Peyer's patch (tissue), 4 donors: ENCODE measurements around the gene C22orf31. TPM values are rescaled to one million over a fixed set of nuclear protein-coding genes. Genes with fewer than 3 reads are reported as not detected.

Source experiments
- DNase-seq, 3 donors: peaks; one replicate each; pipeline ENCODE4 v3.0.0-alpha.2; 2017 to 2019
- H3K27ac ChIP-seq, 4 donors: fragments of 200-600 bp; sonication (generic); one replicate each; pipeline ENCODE4 v1.5.1; 2016 to 2019
- H3K27me3 ChIP-seq, 2 donors: fragments of 200-600 bp; sonication (generic); one replicate each; pipeline ENCODE4 v1.5.1; 2019
- H3K36me3 ChIP-seq, 3 donors: fragments of 200-600 bp; sonication (generic); one replicate each; pipeline ENCODE4 v1.5.1; 2016 to 2019
- H3K4me1 ChIP-seq, 4 donors: fragments of 200-600 bp; sonication (generic); one replicate each; pipeline ENCODE4 v1.5.1; 2016 to 2019
- H3K4me3 ChIP-seq, 4 donors: fragments of 200-600 bp; sonication (generic); 1 replicate in 3 of 4; 2 replicates in 1 of 4; pipeline ENCODE4 v1.5.1; 2016 to 2019; ENCODE audit warnings: mild to moderate bottlenecking in 1 of 4
- H3K9me3 ChIP-seq, 4 donors: fragments of 200-600 bp; sonication (generic); one replicate each; pipeline ENCODE4 v1.5.1; 2016 to 2019; ENCODE audit warnings: mild to moderate bottlenecking in 1 of 4
- POLR2A ChIP-seq, 2 donors: fragments of 450-650 bp; IDR thresholded peaks; one replicate each; pipeline ENCODE4 v1.5.1; 2017; ENCODE audit warnings: antibody characterized with exemption in 2 of 2, mild to moderate bottlenecking in 2 of 2, moderate library complexity in 2 of 2
- total RNA-seq, 4 donors: library from RNA; depleted of rRNA; stranded (reverse); fragments of >200 nt; gene quantifications; one replicate each; pipeline ENCODE4 v1.1.0, GENCODE V29; 2016
- TF ChIP-seq, protein P1 (sequence below), 6 experiments: fragments of 450-650 bp in 4 of 6; fragments of 200-600 bp in 2 of 6; sonication (generic) in 1 of 6; IDR thresholded peaks; one replicate each; pipeline ENCODE4 v1.5.1; 2017 to 2019; ENCODE audit warnings: antibody characterized with exemption in 6 of 6, mild to moderate bottlenecking in 3 of 6, moderate library complexity in 1 of 6

The C22orf31 gene
- total RNA-seq, 4 donors from 2014 or later: not detected

DNA sequence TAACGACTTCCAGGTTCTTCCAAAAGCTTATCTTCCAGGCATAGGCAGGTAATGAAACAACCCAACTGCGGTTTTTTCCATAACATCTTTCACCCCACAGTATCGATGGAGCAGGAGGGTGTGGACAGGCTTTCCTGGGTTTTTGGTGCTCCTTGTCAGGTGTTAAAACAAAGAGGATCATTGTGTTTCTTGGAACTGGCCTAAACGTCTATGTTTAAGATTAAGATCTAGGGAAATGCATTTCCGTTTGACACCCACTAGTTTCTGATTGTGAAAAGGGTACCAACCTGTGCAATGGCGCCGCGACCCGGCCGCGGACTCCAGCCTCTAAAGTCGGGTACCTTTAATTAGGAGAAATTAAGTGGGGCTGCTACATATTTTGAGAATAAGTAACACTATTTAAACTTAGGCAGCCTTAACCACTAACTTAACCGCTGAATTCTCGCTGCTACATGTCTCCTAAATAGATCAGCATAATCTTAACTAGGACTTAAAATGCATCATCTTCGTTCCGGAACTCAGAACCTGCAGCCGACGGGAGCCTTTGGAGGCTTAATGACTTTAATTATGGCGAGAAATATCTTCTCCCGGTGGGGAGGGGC, 31.5 kb downstream of the C22orf31 start:
- Histone ChIP-seq H3K9me3 (no peaks in the 10 kb centered on the region), H3K27ac (peak overlapping the region in 3 of 4 donors; percentile 66 to 81 (median 78)), H3K27me3 (no peaks in the 10 kb centered on the region), H3K36me3 (no peaks in the 10 kb centered on the region), H3K4me3 (peak overlapping the region in 3 of 4 donors; percentile 14 to 58 (median 57)), H3K4me1 (peaks cover 0 to 38% (median 0%) of the 10 kb centered on the region in 4 donors)
- TF ChIP-seq POLR2A (IDR thresholded peaks at IDR 0.05): no peak
- TF ChIP-seq, protein P1, sequence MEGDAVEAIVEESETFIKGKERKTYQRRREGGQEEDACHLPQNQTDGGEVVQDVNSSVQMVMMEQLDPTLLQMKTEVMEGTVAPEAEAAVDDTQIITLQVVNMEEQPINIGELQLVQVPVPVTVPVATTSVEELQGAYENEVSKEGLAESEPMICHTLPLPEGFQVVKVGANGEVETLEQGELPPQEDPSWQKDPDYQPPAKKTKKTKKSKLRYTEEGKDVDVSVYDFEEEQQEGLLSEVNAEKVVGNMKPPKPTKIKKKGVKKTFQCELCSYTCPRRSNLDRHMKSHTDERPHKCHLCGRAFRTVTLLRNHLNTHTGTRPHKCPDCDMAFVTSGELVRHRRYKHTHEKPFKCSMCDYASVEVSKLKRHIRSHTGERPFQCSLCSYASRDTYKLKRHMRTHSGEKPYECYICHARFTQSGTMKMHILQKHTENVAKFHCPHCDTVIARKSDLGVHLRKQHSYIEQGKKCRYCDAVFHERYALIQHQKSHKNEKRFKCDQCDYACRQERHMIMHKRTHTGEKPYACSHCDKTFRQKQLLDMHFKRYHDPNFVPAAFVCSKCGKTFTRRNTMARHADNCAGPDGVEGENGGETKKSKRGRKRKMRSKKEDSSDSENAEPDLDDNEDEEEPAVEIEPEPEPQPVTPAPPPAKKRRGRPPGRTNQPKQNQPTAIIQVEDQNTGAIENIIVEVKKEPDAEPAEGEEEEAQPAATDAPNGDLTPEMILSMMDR (IDR thresholded peaks at IDR 0.05): peak in 1 of 6 experiments; percentile 20
- DNase-seq: no peak

DNA sequence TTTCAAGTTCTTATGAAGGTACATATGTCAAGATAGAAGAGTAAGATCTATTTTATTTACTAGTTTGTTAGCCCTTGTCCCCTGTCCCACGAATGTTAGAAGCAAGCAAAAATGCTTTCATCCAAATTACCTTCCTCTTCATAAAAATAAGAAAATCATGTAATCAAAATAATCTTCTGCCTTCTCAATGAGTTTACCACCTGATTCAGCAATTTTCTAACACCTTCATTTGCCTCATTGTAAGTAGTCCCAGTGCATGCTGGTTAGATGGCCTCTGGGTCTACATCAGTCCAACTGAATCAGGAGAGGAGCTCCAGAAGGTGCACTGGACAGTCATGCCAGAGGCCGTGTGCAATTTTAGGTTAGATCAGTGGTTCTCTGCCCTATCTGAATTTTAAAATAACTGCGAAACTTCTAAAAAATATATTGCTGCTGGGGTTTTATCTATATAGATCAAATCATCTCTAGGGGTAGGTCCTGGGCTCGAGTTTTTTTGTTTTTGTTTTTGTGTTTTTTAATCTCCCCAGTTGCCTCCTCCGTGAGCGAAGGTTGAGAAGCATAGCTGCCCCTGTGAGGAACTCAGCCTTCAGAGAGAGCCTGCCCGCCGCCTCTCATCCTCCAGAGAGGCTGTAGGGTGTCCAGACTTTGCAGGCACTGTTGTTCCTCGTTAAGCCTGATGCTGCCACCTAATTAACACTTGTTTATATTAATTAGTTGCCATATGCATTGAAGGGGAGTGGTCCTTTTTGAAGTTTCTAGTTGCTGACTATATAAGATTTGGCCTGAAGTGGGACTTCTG, 32.2 kb downstream of the C22orf31 start:
- DNase-seq: no peak
- Histone ChIP-seq H3K27me3 (no peaks in the 10 kb centered on the region), H3K4me1 (peaks cover 0 to 38% (median 0%) of the 10 kb centered on the region in 4 donors), H3K4me3 (no peak overlapping the region), H3K36me3 (no peaks in the 10 kb centered on the region), H3K9me3 (no peaks in the 10 kb centered on the region), H3K27ac (no peak overlapping the region)
- TF ChIP-seq POLR2A (IDR thresholded peaks at IDR 0.05): no peak
- TF ChIP-seq, protein P1 (IDR thresholded peaks at IDR 0.05): no peak

DNA sequence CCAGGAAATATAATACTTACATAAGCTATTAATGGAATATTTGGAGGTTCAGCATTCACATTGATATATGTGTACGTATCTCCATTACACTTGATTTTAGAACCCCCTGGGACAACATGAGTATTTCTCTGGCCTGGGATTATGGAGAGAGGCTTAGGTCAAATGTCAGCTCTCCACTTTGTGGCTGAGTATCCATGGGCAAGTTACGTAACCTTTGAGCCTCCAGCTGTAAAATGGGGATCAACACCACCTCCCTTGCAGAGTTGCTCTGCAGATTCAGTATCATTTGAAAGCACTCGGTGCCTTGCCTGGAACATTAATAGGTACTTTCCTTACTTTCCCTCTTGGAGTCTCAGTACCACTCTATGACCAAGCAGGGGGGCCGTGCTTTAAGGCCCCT, 33.2 kb downstream of the C22orf31 start:
- Histone ChIP-seq H3K36me3 (no peaks in the 10 kb centered on the region), H3K27ac (no peak overlapping the region)
- DNase-seq: no peak

DNA sequence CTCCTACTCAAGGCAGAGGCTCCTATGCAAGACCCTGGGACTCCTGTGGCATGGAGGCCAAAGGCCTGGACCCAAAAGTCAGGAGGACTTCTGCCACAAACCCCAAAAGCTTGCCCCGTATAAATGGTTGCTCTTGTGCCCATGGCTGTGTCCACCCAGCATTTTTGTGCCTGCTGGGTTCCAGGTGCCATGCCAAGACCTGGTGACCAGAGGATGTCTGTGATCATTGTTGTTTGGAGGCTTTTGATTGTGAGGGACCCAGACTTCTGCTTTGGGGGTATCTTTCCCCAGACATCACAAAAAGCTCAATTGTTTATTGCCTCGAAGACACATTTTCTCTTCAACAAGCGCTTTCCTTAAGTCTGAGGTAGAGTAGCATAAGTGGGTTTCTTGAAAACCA, 35.1 kb downstream of the C22orf31 start:
- Histone ChIP-seq H3K27ac (no peak overlapping the region), H3K9me3 (no peaks in the 10 kb centered on the region), H3K4me3 (no peak overlapping the region), H3K36me3 (no peaks in the 10 kb centered on the region), H3K4me1 (peaks cover 0 to 40% (median 0%) of the 10 kb centered on the region in 4 donors), H3K27me3 (no peaks in the 10 kb centered on the region)
- TF ChIP-seq, protein P1 (IDR thresholded peaks at IDR 0.05): no peak
- TF ChIP-seq POLR2A (IDR thresholded peaks at IDR 0.05): no peak
- no peak for DNase-seq

More for the DNA sequence above, 33.2 kb downstream of the C22orf31 start:
- no peaks in the 10 kb centered on the region for H3K9me3 ChIP-seq
- no peak overlapping the region for H3K4me3 ChIP-seq
- H3K4me1 ChIP-seq: peaks cover 0 to 41% (median 0%) of the 10 kb centered on the region in 4 donors
- no peaks in the 10 kb centered on the region for H3K27me3 ChIP-seq
- no peak for TF ChIP-seq POLR2A (IDR thresholded peaks at IDR 0.05)
- TF ChIP-seq, protein P1 (IDR thresholded peaks at IDR 0.05): no peak

DNA sequence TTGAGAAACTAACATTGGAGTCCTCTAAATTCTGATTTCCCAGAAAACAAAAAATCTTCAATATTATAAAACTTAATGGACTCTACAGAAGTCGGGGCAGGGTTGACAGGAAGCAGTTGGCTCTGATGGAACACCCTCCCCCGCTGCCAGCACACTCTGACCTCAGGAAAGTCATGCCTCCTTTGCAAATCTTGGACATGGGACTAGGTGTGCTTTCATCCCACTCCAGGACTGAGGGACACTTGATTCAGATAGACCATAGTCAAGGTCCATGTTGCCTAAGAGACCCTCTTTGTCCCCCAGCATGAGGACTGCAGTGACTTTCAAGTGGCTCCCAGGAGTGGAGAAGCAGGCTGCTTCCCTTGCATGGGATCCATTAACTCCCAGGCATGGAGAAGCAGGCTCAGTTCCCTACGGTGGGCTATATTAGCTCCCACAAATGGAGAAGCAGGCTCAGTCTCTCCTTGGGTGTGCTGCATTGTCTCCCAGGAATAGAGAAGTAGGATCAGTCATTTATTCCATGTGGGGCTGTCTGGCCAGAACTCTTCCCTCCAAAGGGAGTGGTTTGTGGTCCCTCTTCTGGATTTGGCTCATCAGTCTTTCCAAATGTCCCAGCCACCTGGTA, 38.3 kb downstream of the C22orf31 start:
- Histone ChIP-seq H3K4me3 (no peak overlapping the region), H3K27me3 (no peaks in the 10 kb centered on the region), H3K36me3 (no peaks in the 10 kb centered on the region), H3K27ac (peak overlapping the region in 3 of 4 donors; percentile 9 to 22 (median 9)), H3K4me1 (peaks cover 0 to 12% (median 0%) of the 10 kb centered on the region in 4 donors), H3K9me3 (no peaks in the 10 kb centered on the region)
- no peak for DNase-seq
- TF ChIP-seq POLR2A (IDR thresholded peaks at IDR 0.05): no peak
- TF ChIP-seq, protein P1 (IDR thresholded peaks at IDR 0.05): no peak
